Activated naive CD8-positive, alpha-beta T cell treated with anti-CD3 and anti-CD28 coated beads, Interleukin-2, amount 10 ng/mL, durations not matched to agents 7 days and 5 days (primary cell): ENCODE results near the gene KRTAP10-8. TPM values are rescaled to one million over a fixed set of nuclear protein-coding genes. Genes with fewer than 3 reads are reported as not detected.
"Not testable (repeated sequence)": the region's sequence is repeated elsewhere in the genome, so short reads cannot be mapped to it uniquely, and the experiment has no call there.

Experiments
- ATAC-seq: fragments of 150-1000 bp; cut with Tn5 transposase; one replicate; pipeline ENCODE4 v1.10.0; 2021; ENCODE audit warnings: low read depth, moderate library complexity
- POLR2A ChIA-PET: fragments of 350-600 bp; sonication (Branson Sonifier 250); formaldehyde crosslinking; loops from one replicate; lab custom pipeline; 2021; ENCODE audit warnings: antibody characterized with exemption; lab: Charles Lee
- DNase-seq: peaks from one replicate; pipeline ENCODE4 v3.0.0; 2021
- H3K27ac Mint-ChIP-seq: one replicate; pipeline ENCODE4 v1.8.0; 2022; ENCODE audit warnings: mild to moderate bottlenecking, mixed read lengths
- H3K27me3 Mint-ChIP-seq: one replicate; pipeline ENCODE4 v1.8.0; 2022; ENCODE audit warnings: mild to moderate bottlenecking, moderate library complexity, mixed read lengths
- H3K36me3 Mint-ChIP-seq: one replicate; pipeline ENCODE4 v1.8.0; 2021; ENCODE audit warnings: mild to moderate bottlenecking, mixed read lengths
- H3K4me1 Mint-ChIP-seq: one replicate; pipeline ENCODE4 v1.8.0; 2021; ENCODE audit warnings: mixed read lengths
- H3K4me3 Mint-ChIP-seq: one replicate; pipeline ENCODE4 v1.8.0; 2022; ENCODE audit warnings: mild to moderate bottlenecking, moderate library complexity, mixed read lengths
- H3K9me3 Mint-ChIP-seq: one replicate; pipeline ENCODE4 v1.8.0; 2021; ENCODE audit warnings: mixed read lengths
- total RNA-seq, 2 experiments: library from RNA; stranded (reverse); gene quantifications; one replicate each; pipeline ENCODE4 v1.2.3, GENCODE V29; 2021

Gene KRTAP10-8
- total RNA-seq, 2 experiments from 2014 or later = not detected

- ATAC-seq (no peak), DNase-seq (no peak)
- Mint-ChIP-seq H3K27ac (peak overlapping the region; percentile 32), H3K27me3 (no peaks in the 10 kb centered on the region), H3K4me1 (peaks cover 8% of the 10 kb centered on the region), H3K36me3 (peaks cover 19% of the 10 kb centered on the region), H3K9me3 (peaks cover 37% of the 10 kb centered on the region), H3K4me3 (no peak overlapping the region)
- POLR2A ChIA-PET = no interaction called here
Measured at GRCh38 chr21:44626262-44626661, 14.4 kb downstream of the KRTAP10-8 start.

GRCh38 chr21:44626673-44627143 lies 14.8 kb downstream of the KRTAP10-8 start, which contains the start of gene KRTAP10-9:
Gene KRTAP10-9, plus strand, starts transcription at chr21:44627093. Its CDS starts 79 bp downstream, at chr21:44627172.
- Mint-ChIP-seq H3K4me1 (peaks cover 8% of the 10 kb centered on the region), H3K27ac (peak within 1 kb of the TSS; percentile 32), H3K9me3 (peaks cover 39% of the 10 kb centered on the region), H3K27me3 (no peaks in the 10 kb centered on the region), H3K4me3 (no peak within 1 kb of the TSS), H3K36me3 (peaks cover 19% of the 10 kb centered on the region)
- no peak for ATAC-seq
- DNase-seq = no peak
- POLR2A ChIA-PET = no interaction called here

GRCh38 chr21:44627181-44627822 lies 15.4 kb downstream of the KRTAP10-8 start:
- H3K27ac Mint-ChIP-seq, DNase-seq, H3K4me1 Mint-ChIP-seq, H3K4me3 Mint-ChIP-seq, POLR2A ChIA-PET, ATAC-seq, H3K27me3 Mint-ChIP-seq: not testable (repeated sequence)
- peaks cover 19% of the 10 kb centered on the region for H3K36me3 Mint-ChIP-seq
- peaks cover 40% of the 10 kb centered on the region for H3K9me3 Mint-ChIP-seq

GRCh38 chr21:44627831-44628233 lies 16.0 kb downstream of the KRTAP10-8 start:
- H3K27ac Mint-ChIP-seq, H3K4me1 Mint-ChIP-seq, H3K4me3 Mint-ChIP-seq, H3K27me3 Mint-ChIP-seq, POLR2A ChIA-PET, DNase-seq, ATAC-seq: not testable (repeated sequence)
- Mint-ChIP-seq H3K9me3 (peaks cover 37% of the 10 kb centered on the region), H3K36me3 (peaks cover 19% of the 10 kb centered on the region)

- POLR2A ChIA-PET = interaction anchor here (0.5 to 1.2 kb wide), 2 partner anchors 10 to 81 kb away, joined by 3 to 4 read pairs; no protein-coding TSS in a partner anchor
- H3K4me1 Mint-ChIP-seq = peaks cover 8% of the 10 kb centered on the region
- H3K9me3 Mint-ChIP-seq = peaks cover 39% of the 10 kb centered on the region
Measured at GRCh38 chr21:44628707-44629391, 17.0 kb downstream of the KRTAP10-8 start.

GRCh38 chr21:44630440-44630839 lies 18.6 kb downstream of the KRTAP10-8 start:
- Mint-ChIP-seq H3K9me3 (peaks cover 35% of the 10 kb centered on the region), H3K4me1 (peaks cover 8% of the 10 kb centered on the region), H3K27me3 (no peaks in the 10 kb centered on the region), H3K4me3 (peak overlapping the region; percentile 19), H3K27ac (peak overlapping the region; percentile 45), H3K36me3 (peaks cover 16% of the 10 kb centered on the region)
- ATAC-seq (no peak), DNase-seq (no peak)
- POLR2A ChIA-PET = no interaction called here

More at GRCh38 chr21:44628707-44629391, 17.0 kb downstream of the KRTAP10-8 start:
- no peak overlapping the region for H3K4me3 Mint-ChIP-seq
- H3K27me3 Mint-ChIP-seq = no peaks in the 10 kb centered on the region
- DNase-seq = no peak
- peaks cover 18% of the 10 kb centered on the region for H3K36me3 Mint-ChIP-seq
- no peak overlapping the region for H3K27ac Mint-ChIP-seq
- ATAC-seq = no peak

- Mint-ChIP-seq H3K27me3 (no peaks in the 10 kb centered on the region), H3K27ac (no peak overlapping the region), H3K4me1 (peaks cover 8% of the 10 kb centered on the region), H3K36me3 (peaks cover 16% of the 10 kb centered on the region), H3K9me3 (peaks cover 35% of the 10 kb centered on the region), H3K4me3 (no peak overlapping the region)
- POLR2A ChIA-PET = no interaction called here
- DNase-seq = no peak
- ATAC-seq = no peak
Measured at GRCh38 chr21:44632067-44632466, 20.2 kb downstream of the KRTAP10-8 start.

- ATAC-seq (no peak), DNase-seq (no peak)
- H3K27me3 Mint-ChIP-seq = peaks cover 2% of the 10 kb centered on the region
- peaks cover 28% of the 10 kb centered on the region for H3K9me3 Mint-ChIP-seq
- no peak overlapping the region for H3K4me3 Mint-ChIP-seq
- H3K4me1 Mint-ChIP-seq = no peaks in the 10 kb centered on the region
- no peaks in the 10 kb centered on the region for H3K36me3 Mint-ChIP-seq
- no peak overlapping the region for H3K27ac Mint-ChIP-seq
- POLR2A ChIA-PET = no interaction called here
Measured at GRCh38 chr21:44636209-44637017, 24.5 kb downstream of the KRTAP10-8 start.

- DNase-seq (no peak), ATAC-seq (no peak)
- H3K9me3 Mint-ChIP-seq = peaks cover 26% of the 10 kb centered on the region
- peak within 1 kb of the TSS; percentile 60 for H3K27ac Mint-ChIP-seq
- no peak within 1 kb of the TSS for H3K4me3 Mint-ChIP-seq
- no peaks in the 10 kb centered on the region for H3K36me3 Mint-ChIP-seq
- no peaks in the 10 kb centered on the region for H3K4me1 Mint-ChIP-seq
- POLR2A ChIA-PET = no interaction called here
- peaks cover 2% of the 10 kb centered on the region for H3K27me3 Mint-ChIP-seq
Measured at GRCh38 chr21:44637018-44637850, 25.4 kb downstream of the KRTAP10-8 start, which contains the start of gene KRTAP10-10. Gene KRTAP10-10, plus strand, starts transcription at chr21:44637356. Its CDS starts 62 bp downstream, at chr21:44637418.

- H3K27ac Mint-ChIP-seq = peak overlapping the region; percentile 60
- H3K4me1 Mint-ChIP-seq, ATAC-seq, H3K36me3 Mint-ChIP-seq, H3K27me3 Mint-ChIP-seq, POLR2A ChIA-PET, H3K4me3 Mint-ChIP-seq, DNase-seq: not testable (repeated sequence)
- peaks cover 27% of the 10 kb centered on the region for H3K9me3 Mint-ChIP-seq
Measured at GRCh38 chr21:44637851-44638348, 26.0 kb downstream of the KRTAP10-8 start.

GRCh38 chr21:44638506-44639330 lies 26.8 kb downstream of the KRTAP10-8 start:
- DNase-seq, H3K27ac Mint-ChIP-seq, ATAC-seq, H3K36me3 Mint-ChIP-seq, H3K4me1 Mint-ChIP-seq, H3K4me3 Mint-ChIP-seq, POLR2A ChIA-PET, H3K27me3 Mint-ChIP-seq: not testable (repeated sequence)
- H3K9me3 Mint-ChIP-seq = peaks cover 23% of the 10 kb centered on the region

- Mint-ChIP-seq H3K4me1 (no peaks in the 10 kb centered on the region), H3K36me3 (no peaks in the 10 kb centered on the region)
Measured at GRCh38 chr21:44639331-44639655, 27.4 kb downstream of the KRTAP10-8 start.

More at GRCh38 chr21:44639331-44639655, 27.4 kb downstream of the KRTAP10-8 start:
- Mint-ChIP-seq H3K27me3 (peaks cover 2% of the 10 kb centered on the region), H3K4me3 (no peak overlapping the region), H3K27ac (no peak overlapping the region), H3K9me3 (peaks cover 23% of the 10 kb centered on the region)
- DNase-seq (no peak), ATAC-seq (no peak)
- POLR2A ChIA-PET = no interaction called here
